ENCODE results near the gene KIAA0040.

DNA sequence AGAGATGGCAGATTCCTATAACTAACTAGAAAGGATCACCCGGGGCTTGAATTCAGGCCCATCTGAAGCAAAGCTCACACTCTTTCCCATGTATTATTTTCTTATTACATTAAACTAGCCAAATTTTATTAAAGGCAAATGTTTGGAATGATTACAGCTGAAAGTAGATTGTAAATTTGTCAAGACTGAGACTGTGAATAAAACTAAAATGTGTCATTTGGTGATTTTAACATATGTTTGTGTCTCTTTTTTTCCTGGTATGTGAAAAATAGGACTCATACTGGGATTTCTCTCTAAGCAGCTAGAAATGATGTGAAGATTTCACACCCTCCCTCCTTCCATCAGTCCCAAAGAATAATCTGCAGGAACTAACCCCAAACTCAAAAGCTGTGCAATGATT lies 19.1 kb upstream of the KIAA0040 start:
- TF ChIP-seq, protein P1, sequence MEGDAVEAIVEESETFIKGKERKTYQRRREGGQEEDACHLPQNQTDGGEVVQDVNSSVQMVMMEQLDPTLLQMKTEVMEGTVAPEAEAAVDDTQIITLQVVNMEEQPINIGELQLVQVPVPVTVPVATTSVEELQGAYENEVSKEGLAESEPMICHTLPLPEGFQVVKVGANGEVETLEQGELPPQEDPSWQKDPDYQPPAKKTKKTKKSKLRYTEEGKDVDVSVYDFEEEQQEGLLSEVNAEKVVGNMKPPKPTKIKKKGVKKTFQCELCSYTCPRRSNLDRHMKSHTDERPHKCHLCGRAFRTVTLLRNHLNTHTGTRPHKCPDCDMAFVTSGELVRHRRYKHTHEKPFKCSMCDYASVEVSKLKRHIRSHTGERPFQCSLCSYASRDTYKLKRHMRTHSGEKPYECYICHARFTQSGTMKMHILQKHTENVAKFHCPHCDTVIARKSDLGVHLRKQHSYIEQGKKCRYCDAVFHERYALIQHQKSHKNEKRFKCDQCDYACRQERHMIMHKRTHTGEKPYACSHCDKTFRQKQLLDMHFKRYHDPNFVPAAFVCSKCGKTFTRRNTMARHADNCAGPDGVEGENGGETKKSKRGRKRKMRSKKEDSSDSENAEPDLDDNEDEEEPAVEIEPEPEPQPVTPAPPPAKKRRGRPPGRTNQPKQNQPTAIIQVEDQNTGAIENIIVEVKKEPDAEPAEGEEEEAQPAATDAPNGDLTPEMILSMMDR (IDR thresholded peaks at IDR 0.05): no peak
- TF ChIP-seq POLR2A (IDR thresholded peaks at IDR 0.05): no peak
